Putamen (tissue), 1 donor: ENCODE measurements around the gene RNF31.
A peak's percentile ranks its signal among the peaks of the same experiment; 100 is the strongest.

Source experiments
- DNase-seq: peaks from one replicate; pipeline ENCODE4 v3.0.0-alpha.2; 2016; ENCODE audit warnings: low spot score

Gene RNF31

DNA sequence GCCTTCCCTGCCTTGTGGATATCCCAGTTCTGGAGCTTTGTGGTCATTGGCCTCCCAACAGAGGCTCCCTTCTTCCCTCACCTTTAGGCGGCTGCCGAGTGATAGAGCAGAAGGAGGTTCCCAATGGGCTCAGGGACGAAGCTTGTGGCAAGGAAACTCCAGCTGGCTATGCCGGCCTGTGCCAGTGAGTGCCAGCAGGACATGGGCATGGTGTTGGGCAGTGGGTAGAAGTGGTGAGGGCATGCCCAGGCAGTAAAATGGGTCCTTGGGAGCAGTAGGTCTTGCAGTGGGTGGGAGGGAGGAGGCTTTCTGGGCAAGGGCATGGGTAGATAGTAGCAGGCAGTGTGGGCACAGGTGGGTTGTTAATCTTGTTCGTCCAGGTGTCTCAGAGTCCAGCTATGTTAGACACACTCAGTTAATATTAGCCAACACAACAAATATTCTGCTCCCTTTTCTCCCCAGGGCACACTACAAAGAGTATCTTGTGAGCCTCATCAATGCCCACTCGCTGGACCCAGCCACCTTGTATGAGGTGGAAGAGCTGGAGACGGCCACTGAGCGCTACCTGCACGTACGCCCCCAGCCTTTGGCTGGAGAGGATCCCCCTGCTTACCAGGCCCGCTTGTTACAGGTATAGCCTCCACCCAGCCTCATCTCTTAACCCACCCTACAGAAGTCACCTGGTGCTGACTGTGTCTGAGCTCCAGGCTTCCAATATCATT is 12.6 kb downstream of the RNF31 start:
- no peak for DNase-seq

DNA sequence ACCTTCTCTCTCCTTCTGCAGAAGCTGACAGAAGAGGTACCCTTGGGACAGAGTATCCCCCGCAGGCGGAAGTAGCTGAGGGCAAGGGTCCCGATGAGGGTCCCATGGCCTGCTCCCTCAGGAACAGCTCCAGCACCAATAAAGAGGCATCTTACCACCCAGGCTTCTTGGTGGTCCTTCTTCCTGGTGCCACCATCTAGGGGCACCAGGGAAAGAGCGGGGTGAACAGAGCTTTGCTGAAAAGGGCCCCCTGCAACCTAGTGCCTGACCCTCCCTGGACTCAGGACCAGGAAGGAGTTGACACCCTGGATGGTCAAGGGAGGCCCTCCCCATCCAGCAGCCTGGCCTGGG is 13.2 kb downstream of the RNF31 start:
- DNase-seq, result no peak

DNA sequence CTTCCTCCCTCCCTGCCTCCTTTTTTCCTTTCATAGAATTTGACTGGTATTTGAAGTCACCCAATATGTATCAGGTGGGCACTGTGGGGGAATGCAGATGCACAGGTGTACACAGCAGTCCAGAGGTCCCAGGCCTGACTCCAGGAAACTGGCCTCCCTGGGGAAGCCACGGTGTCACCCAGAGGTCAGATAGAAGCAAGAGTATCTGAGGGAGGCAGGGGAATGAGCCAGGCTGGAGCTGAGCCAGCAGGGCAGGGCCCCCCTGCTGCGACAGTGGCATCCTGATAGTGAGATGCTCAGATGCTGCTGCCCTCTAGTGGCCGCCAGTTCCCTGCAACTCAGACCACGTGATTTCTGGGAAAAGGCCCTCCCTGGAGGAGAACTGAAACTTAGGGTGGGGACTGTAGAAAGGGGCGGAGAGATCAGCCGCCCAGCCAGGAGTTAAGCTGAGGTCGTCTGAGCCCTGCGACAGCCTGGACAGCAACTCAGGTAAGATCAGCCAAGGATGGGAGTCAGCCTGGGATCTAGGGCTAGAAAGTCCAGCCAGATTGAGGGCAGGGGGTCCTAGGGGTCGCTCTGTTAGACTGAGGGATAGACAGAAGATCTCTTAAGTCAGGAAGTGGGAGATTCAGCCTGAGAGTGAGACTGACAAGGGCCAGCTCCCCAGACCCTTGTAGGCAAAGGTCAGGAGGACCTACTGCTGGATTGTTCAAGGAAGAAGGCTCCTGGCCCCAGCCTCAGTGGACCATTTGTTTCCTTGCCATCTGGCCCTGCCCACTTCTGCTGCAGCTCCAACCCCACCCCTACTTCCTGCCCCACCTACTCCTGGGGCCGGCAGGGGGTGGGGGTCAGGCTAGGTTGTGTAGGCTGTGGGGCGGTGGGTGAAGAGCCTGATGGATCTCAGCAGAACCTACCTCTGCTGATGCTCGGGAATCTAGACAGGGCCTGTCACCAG is 13.8 kb downstream of the RNF31 start, which contains the start of gene IRF9:
IRF9 (plus strand) TSS at position 416 of the 955 bp plus-strand sequence. CDS start 880 bp downstream, outside the sequence.
- DNase-seq, result peak; percentile 95

DNA sequence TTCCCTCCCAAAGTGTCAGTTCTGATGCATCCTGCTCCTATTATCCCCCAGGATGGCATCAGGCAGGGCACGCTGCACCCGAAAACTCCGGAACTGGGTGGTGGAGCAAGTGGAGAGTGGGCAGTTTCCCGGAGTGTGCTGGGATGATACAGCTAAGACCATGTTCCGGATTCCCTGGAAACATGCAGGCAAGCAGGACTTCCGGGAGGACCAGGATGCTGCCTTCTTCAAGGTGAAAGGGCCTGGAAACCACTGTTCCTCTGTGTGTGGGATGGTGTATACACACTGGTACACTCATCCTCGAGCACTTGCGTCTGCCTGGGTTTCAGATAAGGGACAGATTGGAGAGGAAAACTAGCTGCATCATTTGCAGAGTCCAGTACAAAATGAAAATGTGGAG is 14.8 kb downstream of the RNF31 start:
- no peak for DNase-seq

DNA sequence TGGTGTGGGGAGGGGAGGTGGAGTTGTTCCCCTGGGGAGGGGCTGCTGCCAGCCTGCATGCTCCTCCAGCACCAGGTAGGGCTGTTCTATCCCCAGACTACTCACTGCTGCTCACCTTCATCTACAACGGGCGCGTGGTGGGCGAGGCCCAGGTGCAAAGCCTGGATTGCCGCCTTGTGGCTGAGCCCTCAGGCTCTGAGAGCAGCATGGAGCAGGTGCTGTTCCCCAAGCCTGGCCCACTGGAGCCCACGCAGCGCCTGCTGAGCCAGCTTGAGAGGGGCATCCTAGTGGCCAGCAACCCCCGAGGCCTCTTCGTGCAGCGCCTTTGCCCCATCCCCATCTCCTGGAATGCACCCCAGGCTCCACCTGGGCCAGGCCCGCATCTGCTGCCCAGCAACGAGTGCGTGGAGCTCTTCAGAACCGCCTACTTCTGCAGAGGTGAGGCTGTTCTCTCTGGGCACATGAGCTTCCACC is 17.3 kb downstream of the RNF31 start:
- DNase-seq, result no peak

DNA sequence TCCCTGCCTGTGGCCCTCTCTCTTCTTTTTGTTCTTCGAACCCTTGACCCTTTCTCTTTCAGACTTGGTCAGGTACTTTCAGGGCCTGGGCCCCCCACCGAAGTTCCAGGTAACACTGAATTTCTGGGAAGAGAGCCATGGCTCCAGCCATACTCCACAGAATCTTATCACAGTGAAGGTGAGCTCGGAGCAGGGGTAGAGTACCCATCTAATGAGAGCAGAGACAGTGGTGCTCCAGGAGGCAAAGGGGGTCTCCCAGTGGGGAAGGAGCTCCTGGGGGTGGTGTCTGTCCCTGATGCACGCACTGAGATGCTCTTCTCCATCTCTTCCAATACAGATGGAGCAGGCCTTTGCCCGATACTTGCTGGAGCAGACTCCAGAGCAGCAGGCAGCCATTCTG is 18.5 kb downstream of the RNF31 start:
- no peak for DNase-seq

DNA sequence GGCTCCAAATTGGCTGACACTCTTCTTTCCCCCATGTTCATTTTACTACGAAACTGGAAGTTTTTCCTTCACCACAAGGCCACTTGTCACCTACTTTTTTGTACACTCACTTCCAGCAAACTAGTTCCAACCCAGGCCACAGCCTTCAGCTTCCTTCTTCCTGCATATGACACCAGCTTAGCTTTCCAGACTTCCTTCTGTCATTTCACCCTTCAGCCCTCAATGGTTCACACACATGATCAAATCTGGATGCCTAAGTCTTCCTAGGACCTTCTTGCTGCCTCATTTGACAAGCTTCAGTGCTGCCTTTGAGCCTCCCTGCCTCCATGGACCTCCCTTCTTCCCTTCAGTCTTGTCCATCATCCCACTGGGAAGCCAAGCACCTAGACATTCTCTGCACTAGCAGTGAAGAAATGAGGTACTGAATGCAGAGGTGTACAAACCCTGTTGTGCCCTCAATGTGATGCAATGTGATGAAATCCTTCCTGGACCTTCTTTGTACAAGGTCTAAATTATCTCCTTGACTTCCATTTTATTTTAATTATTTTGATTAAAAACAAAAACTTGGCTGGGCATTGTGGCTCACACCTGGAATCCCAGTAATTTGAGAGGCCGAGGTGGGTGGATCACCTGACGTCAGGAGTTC is 20.3 kb downstream of the RNF31 start:
- no peak for DNase-seq

DNA sequence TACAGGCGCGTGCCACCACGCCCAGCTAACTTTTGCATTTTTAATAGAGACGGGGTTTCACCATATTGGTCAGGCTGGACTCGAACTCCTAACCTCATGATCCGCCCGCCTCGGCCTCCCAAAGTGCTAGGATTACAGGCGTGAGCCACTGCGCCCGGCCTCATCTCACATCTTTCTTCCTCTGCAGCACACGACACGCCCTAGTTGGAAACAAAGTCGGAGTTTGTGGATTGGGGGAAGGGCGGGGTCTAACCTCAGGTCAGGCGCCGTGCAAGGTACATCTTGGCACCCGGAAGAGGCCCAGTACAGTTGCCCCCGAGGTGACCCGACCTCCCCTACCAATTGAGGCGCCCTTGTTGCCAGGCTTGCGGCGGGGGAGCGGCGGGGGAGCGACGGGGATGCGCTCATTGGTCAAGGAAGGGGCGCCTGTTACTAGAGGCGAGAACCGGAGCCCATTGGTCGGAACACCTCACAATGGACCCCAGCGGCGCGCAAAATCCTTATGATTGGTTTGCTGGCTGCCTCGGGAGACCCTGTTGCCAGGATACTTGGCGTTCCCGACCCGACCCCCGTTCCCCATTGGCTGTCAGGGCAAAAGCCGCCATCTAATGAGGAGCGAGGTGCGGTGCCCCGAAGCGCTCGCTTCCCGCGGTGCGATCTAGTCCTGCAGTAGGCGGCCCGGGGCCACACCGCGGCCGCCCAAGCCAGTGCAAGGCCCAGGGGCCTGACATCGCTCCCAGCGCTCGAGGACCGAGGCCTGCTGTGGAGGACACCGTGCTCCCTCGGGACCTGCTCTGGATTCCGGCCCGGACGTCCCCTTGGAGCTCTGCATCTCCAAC is 24.3 kb downstream of the RNF31 start, which contains the start of gene REC8:
REC8 (plus strand) TSS at position 659 of the 839 bp plus-strand sequence. CDS start 473 bp downstream, outside the sequence.
- DNase-seq, result peak; percentile 94

DNA sequence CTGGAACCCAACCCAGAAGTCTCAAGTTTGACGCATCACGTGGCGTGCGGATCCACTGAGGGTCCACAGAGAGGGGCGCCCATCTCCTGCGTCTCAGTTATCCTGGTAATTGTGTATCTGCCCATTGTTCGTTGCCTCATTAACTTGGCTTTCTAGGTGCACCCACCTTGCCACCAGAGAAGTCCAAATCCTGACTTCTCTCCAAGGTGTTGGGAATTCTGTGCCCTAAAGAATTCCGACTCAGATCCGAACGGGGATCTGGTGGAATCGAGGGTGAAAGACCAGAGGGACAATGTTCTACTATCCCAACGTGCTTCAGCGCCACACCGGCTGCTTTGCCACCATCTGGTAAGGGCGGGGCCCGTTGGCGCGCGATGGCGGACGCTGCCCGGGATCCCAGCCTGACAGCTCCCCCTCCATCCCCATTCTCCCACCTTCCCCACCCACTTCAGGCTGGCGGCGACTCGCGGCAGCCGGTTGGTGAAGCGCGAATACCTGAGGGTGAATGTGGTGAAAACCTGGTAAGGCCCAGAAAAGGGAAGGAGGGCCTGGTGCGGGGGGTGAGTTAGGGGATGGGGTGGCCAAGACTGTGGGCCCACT is 25.1 kb downstream of the RNF31 start:
- DNase-seq, result no peak

DNA sequence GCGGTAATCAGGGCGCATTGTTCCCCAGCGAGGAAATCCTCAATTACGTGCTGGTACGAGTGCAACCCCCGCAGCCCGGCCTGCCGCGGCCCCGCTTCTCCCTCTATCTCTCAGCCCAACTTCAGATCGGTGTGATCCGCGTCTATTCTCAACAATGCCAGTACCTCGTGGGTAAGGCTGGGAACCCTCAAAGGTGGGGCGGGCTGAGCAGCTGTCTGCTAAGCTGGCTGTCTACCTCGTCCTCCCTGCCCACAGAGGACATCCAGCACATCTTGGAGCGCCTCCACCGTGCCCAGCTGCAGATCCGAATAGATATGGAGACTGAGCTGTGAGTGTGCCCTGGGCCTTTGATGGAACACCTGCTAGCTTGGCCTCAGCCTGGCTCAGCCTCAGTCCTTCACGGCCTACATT is 25.6 kb downstream of the RNF31 start:
- no peak for DNase-seq

DNA sequence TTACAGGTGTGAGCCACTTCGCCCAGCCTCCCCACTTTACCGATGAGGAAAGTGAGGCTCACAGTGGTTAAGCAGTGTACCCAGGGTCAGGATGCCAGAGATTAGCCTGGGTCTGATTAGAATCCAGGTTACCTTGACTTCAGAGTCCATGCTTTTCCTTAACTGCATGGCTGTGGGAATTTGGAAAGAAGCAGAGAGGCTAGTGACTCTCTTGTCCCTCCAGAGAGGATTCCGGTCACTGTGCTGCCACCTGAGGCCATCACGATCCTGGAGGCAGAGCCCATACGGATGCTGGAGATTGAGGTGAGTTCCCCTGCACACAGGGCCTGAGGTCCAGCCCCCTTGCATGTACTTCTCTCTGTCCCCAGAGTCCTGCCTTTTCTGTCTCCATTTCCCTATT is 29.3 kb downstream of the RNF31 start:
- DNase-seq, result no peak

DNA sequence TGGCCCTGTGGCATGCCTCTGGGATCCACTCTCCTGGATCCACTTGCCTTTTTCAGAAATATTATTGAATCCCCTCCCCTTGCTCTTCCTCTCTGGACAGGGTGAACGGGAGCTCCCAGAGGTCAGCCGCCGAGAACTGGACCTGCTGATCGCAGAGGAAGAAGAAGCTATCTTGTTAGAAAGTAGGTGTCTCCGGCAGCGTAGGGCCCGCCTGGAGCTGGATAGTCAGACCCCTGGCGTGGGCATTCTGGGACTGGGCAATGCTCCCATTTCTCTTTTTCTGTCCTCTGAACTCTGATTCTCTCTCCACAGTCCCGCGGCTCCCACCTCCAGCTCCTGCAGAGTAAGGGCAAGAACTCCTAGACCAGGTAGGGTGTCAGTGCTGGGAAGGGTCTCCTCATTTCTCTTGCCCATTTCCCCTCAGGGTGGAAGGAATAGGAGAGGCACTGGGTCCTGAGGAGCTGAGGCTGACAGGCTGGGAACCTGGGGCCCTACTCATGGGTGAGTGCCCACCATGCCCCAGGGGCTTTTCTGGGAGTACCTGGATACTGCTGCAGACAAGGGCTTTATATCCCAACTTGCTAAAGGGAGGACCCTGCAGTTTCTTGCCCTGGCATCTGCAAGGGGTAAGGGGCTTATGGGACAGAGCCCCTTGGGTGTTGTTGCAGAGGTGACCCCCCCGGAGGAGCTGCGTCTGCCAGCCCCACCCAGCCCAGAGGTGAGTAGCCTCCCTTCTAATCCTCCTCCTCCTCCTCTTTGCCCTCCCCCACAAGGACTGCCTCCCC is 29.9 kb downstream of the RNF31 start:
- DNase-seq, result no peak

DNA sequence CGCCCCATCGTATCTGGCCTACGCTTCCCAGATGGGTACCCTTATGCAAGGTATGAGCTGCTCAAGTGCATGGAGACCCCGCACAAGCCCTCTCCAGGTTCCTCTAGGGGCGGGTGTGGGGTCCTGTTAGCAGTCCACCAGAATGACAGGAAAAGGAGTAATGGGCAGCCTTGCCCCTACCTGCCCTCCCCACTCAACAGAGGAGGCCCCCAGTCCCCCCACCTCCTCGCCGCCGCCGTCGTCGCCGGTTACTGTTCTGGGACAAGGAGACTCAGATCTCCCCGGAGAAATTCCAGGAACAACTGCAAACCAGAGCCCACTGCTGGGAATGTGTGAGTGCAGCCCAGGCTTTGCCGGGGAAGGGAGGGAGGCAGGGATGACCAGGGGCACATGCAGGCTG is 30.6 kb downstream of the RNF31 start:
- no peak for DNase-seq

DNA sequence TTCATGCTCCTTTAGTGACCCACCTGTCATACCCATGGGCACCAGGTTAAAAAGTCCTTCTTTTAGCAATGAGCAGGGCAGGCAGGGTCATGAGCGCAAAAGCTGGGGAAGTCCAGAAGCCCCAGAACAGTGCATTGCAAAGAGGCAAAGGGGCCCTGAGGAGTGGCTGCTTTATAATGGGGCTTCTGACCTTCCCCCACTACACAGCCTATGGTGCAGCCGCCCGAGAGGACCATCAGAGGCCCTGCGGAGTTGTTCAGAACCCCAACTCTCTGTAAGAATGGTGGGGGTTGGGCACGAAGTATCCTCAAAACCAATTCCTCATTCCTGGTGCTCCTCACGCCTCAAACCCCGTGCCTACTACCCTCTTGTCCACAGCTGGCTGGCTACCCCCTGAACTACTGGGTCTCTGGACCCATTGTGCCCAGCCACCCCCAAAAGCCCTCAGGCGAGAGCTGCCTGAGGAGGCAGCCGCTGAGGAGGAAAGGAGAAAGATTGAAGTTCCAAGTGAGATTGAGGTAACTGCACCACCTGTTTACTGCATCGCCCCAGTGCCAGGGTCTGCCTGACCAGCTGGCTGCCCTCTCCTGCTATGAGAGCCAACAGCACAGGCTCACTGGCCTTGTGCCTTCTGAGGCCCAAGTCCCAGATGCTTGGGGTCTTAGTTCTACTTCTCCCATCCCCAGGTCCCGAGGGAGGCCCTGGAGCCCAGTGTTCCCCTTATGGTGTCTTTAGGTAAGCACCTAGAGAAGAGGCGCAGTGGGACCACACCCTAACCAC is 31.3 kb downstream of the RNF31 start:
- DNase-seq, result no peak

DNA sequence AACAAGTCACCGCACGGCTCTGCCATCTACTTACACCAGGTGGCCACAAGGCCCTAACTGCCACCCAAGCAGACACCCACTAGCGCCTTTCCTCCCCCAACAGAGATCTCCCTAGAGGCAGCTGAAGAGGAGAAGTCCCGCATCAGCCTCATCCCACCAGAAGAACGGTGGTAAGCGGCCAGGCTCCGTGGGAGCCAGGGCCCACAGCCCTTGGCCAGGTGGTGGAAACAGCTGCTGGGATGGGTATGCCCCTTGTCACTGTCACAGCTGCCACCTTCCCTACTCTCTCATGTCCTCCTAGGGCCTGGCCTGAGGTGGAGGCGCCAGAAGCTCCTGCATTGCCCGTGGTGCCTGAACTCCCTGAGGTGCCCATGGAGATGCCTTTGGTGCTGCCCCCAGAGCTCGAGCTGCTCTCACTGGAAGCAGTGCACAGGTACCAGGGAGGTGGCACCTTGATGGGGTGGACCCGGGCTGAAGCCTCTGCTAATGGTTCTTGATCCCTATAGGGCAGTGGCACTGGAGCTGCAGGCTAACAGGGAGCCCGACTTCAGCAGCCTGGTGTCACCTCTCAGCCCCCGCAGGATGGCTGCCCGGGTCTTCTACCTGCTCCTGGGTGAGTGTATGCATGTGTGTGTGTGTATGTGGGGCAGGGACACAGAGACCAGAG is 32.1 kb downstream of the RNF31 start:
- DNase-seq, result no peak

DNA sequence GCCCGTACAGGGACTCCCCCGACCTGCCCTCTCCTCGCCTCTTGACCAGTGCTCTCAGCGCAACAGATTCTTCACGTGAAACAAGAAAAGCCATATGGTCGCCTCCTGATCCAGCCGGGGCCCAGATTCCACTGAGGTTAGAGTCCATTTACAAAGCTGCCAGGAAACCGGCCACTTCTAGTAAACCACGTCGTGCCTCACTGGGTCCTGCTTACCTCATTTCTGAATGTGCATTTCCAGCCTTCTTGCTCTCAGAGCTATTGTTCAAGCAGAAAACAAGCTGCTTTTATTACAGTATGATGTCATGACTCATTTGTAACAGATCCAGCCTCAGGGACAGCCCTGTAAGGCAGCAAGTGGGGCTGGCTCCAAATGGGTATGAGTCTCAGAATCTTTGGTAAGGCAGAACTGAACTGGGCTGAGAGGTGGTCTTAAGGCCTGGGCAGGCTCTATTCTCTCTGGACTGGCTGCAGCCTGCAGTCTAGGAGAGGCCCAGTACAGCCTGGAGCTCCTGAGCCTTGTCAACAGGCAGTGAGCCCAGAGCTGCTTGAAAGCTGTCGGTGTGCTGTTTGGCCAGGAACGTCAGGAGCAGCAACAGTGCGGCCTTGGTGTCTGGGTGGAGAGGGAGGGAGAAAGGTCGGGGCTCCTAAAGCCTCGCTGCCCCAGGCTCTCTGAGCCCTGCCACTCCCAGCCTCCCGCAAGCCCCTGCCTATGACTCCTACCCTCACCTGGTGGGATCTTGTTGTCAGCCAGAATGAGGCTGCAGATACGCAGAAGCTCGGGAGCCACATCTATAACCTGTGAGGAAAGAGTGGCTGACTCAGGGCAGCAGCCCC is 32.9 kb downstream of the RNF31 start:
- DNase-seq, result no peak

DNA sequence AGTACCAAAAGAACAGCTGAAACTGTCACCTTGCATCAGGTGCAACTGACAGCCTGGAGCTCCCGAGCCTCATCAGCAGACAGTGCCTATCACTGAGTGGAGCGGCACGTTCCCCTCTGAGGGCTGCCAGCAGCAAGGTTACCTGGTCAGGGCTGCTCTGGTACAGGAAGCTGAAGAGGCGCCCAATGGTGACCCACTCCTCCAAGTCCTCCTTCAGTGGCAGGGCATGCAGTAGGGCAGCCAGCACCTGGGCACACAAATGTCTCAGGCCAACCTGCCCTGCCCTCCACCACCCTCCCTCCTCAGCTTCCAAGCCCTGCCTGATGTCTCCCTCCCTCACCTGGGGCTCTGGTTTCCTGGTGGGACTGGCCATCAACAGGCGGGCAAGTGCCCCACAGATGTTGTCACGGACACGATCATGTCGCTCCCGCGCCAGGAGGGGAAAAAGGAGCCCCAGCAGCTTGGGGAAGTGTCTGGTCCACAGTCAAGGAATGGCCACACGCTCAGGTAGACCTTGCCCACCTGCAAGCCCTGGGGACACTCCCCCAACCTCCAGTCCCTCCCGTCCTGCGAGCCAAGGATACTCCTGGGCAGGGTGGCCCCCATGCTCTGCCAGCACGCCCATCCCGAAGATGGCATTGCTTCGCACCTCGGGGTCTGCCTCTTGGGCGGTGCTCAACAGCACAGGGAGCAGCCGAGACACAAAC is 34.2 kb downstream of the RNF31 start:
- no peak for DNase-seq
